Stimulated activated CD8-positive, alpha-beta memory T cell treated with anti-CD3 and anti-CD28 coated beads, Interleukin-12 subunit alpha, Interleukin-12 subunit beta, amount 100 ng/mL, for 24 hours (primary cell): Measurements from ENCODE around the gene BAD.
"Not testable (repeated sequence)": the region's sequence is repeated elsewhere in the genome, so short reads cannot be mapped to it uniquely, and the experiment has no call there.

ENCODE experiments used
- DNase-seq: peaks from one replicate; pipeline ENCODE4 v3.0.0-alpha.2; 2020; ENCODE audit errors: extremely low read depth

Gene BAD

DNA sequence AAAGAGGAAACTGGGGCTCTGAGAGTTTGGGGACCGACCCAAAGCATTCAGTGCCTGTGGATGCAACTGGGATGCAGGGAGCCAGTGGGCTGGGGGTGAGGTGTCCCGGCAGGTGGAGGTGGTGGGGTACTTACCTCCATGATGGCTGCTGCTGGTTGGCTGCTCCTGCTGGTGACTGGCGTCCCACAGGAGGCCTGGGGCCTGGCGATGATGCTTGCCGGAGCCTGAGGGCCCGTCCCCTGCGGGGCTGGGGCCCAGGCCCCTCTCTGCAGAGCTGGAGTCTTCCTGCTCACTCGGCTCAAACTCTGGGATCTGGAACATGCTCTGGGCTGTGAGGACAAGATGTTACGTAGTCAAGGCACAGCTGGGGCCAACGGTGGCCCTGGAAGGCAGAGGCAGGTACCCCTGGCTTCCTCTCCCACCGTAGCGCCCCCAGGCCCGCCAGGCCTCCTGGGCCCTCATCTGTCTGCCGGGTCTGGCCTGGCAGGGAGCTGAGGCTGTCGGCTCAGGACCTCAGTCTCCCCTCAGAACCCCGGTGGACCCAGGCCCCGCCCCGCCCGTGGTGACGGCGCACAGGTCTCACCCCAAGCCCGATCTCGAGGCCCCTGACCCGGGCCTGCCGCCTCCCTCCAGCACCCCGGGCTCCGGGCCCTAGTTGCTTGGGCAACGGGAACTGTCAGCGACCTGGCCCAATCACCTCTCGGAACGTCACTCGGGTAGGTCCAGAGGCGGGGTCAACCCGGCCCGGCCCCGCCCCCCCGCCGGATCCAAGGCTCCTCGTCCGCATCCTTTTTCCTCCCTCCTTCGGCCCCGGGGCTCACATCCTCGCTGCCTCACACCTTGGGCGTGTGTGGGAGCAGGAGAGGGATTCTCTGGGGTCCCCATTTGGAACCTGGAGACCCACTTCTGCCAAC is at the start of gene BAD:
Gene BAD (minus strand): TSS at position 618 of the 914 bp plus-strand sequence. CDS start 297 bp downstream, at position 321.
- DNase-seq = peak; percentile 78

DNA sequence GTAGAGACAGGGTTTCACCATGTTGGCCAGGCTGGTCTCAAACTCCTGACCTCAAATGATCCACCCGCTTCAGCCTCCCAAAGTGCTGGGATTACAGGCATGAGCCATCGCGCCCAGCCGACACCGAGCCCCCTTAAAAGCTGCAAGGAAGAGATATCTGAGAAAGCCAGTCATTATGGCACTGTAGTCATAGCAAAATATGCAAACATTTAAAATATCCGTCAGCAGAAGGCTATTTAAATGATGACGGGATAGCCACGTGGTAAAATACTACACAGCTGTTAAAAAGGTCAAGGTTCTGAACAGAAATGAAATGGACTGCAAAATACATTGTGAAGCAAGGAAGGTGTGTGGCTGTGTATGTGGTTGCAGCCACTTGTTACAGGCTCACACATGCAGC is 49.1 kb upstream of the BAD start:
- DNase-seq = no peak

DNA sequence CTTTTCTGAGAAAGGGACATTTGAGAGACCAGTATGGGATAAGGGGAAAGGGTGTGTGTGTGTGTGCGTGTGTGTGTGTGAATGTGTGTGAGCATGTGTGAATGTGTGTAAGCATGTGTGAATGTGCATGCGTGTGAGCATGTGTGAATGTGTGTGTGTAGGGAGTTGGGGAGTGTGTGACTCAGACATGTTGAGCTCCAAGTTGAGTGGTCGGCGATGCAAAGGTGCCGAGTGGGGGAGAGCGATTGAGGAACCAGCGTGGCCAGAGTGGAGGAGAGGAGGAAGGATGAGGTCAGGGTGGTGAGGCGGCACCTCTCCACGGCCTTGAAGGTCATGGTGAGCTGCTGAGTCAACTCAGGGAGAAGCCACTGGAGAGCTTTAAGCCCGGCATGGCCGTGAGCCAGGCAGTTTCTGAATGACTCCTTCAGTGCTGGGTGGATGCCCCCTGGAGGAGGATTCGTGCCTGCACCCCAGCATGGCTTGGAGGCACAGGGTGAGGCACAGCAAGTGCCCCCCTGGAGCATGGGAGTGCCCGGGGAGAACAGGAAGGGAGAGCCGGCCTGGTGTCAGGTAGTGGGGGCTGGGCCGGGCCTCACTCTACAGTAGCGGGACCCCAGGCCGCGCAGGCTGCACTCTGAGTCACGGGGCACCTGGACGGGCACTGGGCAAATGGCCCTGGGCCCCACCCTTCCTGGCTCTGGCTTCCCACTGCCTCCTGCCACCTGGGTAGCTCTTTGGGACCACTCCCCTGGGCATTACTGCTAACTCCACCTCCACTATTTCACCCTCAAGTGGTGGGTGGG is 47.3 kb upstream of the BAD start:
- DNase-seq = peak; percentile 49

DNA sequence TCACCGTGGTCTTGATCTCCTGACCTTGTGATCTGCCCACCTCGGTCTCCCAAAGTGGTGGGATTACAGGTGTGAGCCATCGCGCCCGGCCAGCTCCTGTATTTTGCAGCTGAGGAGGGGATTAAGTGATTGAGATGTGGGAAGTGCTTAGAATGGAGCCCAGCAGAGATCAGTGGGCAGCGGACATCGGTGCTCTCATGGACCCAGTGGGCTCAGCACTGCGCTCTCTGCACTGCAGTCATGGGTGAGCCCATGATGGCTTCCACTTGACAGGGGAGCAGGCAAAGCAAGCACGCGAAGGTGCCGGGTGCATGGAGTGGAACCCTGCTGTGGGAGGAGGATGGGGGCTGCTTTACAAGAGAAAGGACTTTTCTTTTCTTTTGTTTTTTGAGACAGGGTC is 46.4 kb upstream of the BAD start:
- no peak for DNase-seq

DNA sequence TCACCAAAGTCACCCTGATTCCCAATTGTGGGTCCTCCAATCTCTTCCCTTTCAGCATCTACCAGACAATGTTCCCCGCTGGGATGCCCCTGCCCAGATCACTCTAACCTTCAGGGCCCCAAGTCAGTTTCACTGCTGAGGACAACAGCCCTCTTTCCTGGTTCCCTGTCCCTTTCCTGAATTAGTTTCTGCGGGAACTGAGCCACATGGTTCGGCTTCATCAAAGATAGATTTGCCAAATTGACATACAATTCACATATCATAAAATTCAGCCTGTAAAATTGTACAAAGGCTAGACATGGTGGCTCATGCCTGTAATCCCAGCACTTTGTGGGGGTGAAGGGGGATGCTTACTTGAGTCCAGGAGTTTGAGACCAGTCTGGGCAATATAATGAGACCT is 43.5 kb upstream of the BAD start:
- no peak for DNase-seq

DNA sequence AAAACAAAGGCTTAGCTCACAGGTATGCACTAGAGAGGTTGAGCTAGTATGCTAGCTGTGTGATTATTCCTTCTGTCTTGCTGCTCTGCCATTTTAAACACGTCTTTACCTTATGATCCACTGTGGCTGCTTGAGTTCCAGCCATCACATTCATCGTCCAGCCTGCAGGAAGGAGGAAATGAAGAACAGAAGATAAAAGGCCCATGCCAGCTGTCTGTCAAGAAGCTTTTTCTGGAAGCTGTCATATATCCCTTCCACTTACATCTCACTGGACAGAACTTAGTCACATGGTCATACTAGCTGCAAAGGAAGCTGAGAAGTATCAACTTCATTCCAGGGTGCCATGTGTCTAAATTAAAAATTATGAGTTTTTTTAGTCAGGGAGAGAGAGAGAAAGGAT is 42.9 kb upstream of the BAD start:
- no peak for DNase-seq

DNA sequence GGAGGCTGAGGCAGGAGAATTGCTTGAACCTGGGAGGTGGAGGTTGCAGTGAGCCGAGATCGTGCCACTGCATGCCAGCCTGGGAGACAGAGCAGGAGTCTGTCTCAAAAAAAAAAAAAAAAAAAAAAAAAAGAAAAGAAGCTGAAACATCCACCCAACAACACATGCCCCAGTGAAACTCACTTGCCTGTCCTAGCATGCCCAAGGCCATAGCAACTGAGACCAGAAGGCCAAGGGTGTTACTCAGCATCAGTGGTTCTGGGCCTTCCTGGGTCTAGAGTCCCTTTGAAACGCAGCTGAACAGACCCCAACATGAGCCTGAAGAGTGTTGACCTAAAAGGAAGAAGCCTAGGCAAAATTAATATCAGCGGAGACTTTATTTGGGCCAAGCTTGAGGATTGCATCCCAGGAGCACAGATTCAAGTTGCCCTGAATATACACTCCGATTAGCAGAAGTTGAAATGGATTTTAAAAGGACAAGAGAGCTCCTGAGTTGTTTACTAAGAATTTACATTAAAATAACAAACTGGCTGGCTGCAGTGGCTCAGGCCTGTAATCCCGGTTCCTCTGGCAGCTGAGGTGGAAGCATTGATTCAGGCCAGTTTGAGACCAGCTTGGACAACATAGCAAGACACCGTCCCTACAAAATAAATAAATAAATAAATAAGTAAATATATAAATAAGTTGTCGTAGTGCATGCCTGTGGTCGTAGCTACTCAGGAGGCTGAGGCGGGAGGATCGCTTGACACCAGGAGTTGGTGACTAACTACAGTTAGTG is 40.4 kb upstream of the BAD start:
- no peak for DNase-seq

DNA sequence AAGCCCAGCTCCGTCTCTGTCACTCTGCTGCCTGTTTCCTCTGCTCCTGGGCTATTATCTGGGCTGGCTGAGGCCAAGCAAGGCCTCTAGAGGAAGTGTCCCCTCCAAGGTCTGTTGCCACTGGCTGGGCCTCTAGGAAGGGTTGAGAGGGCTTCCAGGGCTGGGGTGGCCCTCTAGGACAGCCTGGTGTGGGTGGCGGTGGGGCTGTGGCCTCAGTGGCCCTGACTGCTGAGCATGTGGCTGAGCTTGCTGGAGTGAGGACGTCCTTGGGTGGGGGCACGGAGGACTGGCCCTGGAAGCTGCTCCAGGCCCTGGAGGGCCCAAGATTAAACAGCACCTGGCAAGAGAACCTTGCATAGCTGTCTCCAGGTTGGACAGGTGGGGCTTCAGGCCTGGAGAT is 39.5 kb upstream of the BAD start:
- DNase-seq = not testable (repeated sequence)

DNA sequence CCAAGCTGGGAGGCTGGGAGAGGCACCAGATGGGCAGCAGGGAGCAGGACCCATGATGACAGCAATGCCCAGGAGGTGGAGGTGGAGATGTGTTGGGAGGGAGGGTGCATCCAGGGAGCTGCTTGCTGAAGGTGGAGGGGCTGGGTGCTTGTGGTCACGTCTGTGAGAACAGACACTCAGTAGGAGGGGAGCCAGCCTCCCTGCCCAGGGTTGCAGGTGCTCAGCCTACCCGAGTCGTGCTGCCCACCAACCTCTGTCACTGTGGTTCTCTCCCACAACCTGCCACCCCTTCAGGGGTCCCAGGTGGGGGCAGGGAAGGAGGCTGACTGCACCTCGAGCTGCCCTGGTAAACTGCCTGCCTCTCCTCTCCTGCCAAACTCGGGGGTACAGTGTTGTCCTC is 38.9 kb upstream of the BAD start:
- DNase-seq = no peak

DNA sequence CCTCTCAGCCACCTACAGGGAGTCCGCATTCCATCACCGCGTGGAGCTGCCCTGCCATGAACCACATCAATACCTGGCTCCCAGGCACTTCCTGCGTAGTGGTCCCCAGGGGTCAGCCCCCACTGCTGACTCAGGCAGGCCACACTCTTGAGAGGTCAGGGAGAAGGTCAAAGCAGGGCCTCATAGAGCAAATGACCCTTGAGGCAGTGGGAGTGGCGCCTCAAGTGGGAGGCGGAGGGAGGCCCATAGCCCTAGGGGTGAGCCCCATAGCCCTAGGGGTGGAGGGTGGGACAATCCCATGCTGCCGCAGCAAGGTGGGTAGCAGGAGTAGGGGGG is 38.4 kb upstream of the BAD start:
- DNase-seq = no peak

DNA sequence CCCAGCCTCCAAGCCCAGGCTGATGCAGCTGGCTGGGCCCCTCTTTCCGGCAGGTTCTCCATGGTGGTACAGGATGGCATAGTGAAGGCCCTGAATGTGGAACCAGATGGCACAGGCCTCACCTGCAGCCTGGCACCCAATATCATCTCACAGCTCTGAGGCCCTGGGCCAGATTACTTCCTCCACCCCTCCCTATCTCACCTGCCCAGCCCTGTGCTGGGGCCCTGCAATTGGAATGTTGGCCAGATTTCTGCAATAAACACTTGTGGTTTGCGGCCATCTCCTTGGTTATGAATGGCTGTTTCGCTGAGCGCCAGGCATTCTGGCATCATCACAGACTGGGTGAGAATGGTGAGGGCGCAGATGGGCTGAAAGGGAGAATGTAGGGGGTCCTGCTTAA is 37.1 kb upstream of the BAD start:
- no peak for DNase-seq

DNA sequence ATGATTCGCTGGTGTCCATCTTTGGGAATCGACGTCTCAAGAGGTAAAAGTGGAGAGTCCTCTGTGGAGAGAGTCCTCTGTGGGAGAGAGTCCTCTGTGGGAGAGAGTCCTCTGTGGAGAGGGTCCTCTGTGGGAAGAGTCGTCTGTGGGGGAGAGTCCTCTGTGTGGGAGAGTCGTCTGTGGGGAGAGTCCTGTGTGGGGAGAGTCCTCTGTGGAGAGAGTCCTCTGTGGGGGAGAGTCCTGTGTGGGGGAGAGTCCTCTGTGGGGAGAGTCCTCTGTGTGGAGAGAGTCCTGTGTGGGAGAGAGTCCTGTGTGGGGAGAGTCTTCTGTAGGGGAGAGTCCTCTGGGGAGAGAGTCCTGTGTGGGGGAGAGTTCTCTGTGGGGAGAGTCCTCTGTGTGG is 36.6 kb upstream of the BAD start:
- no peak for DNase-seq

DNA sequence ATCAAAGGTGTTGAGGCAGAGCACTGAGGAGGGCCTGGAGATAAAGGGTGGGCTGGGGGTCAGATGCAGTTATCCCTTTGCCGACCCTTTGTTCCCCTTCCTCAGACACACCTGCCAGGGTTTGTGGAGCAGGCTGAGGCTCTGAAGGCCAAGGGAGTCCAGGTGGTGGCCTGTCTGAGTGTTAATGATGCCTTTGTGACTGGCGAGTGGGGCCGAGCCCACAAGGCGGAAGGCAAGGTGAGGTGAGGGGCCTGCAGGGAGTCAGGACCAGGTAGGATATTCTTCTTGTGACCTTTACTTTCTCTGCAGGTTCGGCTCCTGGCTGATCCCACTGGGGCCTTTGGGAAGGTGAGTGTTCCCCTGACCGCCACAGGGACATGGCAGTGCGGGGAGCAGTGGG is 36.1 kb upstream of the BAD start:
- DNase-seq = no peak

DNA sequence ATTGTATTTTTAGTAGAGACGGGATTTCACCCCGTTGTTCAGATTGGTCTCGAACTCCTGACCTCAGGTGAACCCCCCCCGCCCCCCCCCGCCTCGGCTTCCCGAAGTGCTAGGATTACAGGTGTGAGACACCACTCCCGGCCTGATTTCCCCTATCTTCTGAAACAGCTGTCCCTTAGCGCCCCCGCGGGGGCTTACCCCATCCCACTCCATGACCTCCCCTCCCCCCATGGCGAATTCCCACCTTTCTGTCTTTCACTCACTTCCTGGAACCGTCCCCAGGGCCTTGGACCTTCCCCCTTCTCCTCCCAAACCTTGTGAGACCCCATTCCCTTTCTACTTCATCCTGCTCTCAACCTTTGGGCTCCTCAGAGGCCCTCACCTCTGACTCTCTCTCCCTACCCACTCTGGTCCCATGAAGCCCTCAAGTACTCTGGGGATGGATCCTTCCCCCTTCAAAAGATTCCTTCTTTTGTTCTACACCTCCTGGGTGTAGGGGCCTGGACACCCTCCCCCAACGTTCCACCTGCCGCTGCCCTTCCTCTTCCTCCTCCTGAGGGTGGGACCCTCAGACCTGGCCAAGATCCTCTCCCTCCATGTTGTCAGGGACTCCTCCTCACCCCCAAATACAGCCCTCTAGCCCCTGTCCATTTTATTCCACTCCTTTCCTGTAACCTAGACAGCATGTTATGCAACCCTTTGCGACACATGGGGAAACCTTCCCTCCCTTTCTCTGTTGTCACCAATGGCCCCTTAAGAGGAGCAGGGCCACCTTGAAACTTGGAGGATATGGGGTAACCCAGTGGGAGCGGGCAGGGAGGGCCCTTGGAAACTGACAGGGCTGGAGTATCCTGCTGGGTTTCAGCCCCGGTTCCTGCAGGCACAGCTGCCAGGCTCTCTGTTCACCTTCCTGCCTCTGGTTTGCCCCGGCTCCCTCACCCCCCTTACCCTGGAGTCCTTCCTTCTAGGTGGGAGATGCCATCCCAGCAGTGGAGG is 34.6 kb upstream of the BAD start:
- DNase-seq = no peak

DNA sequence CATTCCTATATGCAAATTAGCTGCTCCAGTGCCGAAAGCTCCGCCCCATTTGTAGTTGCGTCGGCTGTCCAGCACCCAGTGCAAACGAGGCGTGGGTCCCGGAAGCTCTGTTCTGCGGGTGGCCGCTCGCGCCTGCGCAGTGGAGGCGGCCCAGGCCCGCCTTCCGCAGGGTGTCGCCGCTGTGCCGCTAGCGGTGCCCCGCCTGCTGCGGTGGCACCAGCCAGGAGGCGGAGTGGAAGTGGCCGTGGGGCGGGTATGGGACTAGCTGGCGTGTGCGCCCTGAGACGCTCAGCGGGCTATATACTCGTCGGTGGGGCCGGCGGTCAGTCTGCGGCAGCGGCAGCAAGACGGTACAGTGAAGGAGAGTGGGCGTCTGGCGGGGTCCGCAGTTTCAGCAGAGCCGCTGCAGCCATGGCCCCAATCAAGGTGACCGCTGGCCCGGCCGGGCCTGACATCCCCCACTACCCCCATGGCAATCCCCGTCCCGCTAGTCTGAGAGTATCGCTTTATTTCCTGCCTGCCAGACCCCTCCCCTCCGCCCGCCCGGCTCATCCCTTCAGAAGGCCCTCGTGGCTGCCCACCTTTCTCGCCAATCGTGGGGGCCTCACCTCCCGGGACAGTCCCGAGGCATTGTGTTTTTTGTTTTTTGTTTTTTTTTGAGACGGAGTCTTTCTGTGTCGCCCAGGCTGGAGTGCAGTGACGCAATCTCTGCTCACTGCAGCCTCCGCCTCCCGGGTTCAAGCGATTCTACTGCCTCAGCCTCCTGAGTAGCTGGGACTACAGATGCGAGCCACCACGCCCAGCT is 33.7 kb upstream of the BAD start, which contains the start of gene PRDX5:
Gene PRDX5 (plus strand): TSS at position 161 of the 805 bp plus-strand sequence. CDS start 95 bp downstream, at position 256.
- peak; percentile 82 for DNase-seq

DNA sequence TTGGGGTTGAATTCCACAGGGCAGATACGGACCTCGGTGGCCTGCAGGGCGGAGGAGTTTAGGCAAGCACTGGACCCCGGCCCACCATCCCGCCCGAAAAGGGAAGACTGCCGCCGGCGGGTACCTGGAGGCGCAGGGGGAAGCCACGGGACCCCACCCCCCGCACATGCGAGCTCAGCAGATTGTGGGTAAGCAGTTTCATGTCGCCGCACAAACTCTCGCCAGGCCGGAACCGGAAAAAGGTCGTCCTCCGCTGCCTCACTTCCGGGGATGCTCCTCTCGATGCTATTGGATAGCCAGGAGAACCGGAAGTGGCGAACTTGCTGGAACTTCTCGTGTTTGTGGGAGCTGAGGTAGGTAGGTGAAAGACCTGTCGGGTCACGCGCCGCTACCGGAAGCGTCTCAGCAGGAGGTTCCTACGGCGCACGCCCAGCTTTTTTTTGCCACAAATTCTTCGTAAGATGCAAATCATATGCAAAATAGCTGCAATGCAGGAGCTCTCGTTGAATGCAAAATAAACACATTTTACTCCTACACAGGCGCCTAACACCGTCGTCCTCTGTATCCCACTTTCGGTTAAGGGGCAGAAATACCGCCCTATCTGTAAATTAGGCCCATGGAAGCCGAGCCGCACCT is 33.0 kb upstream of the BAD start, which contains the start of gene TRMT112:
Gene TRMT112 (minus strand): TSS at position 235 of the 636 bp plus-strand sequence. CDS start 33 bp downstream, at position 202.
- DNase-seq = peak; percentile 92

DNA sequence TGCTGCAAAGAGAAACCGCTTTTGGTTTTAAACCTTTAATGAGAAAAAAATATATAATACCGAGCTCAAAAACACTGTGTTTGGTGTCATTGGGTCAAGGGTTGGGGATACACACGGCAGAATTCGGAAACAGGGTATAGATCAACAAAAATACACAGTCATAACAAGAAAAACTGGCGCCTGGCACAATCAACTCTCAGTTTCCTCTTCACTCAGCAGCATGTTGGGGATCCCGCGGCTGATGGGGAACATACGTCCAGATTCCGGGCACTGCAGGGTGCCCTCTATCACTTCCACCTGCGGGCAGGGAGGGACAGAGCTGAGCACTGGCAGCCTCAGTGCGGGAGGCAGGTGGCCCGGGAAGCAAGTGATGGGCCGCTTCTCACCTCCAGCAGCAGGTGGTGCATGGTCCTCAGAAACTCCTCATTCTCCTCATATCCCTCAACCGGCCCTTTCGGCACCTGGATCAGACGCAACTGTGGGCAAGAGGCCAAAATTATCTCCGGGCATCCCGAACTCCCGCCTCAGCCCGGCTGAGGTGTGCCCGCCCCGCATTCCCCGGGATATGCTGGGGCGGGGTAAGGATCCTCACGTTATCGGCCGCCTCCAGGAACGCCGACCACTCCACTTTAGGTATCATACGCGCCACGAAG is 32.3 kb upstream of the BAD start:
- DNase-seq = no peak

DNA sequence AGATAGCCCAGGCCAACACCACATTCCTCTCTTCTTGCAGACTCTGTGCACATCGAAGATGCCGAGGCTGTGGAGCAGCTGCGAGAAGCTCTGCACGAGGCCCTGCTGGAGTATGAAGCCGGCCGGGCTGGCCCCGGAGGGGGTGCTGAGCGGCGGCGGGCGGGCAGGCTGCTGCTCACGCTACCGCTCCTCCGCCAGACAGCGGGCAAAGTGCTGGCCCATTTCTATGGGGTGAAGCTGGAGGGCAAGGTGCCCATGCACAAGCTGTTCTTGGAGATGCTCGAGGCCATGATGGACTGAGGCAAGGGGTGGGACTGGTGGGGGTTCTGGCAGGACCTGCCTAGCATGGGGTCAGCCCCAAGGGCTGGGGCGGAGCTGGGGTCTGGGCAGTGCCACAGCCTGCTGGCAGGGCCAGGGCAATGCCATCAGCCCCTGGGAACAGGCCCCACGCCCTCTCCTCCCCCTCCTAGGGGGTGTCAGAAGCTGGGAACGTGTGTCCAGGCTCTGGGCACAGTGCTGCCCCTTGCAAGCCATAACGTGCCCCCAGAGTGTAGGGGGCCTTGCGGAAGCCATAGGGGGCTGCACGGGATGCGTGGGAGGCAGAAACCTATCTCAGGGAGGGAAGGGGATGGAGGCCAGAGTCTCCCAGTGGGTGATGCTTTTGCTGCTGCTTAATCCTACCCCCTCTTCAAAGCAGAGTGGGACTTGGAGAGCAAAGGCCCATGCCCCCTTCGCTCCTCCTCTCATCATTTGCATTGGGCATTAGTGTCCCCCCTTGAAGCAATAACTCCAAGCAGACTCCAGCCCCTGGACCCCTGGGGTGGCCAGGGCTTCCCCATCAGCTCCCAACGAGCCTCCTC is 31.4 kb upstream of the BAD start:
- not testable (repeated sequence) for DNase-seq
